Gastrocnemius medialis (tissue), 4 donors: ENCODE results near the gene SRP68. TPM values are rescaled to one million over a fixed set of nuclear protein-coding genes. Genes with fewer than 3 reads are reported as not detected.

Experiments used
- ATAC-seq, 2 donors: fragments of 150-250 bp; one replicate each; pipeline ENCODE4 v1.9.1; 2016
- DNase-seq, 2 donors: peaks; one replicate each; pipeline ENCODE4 v3.0.0-alpha.2; 2019
- H3K27ac ChIP-seq, 4 donors: fragments of 200-600 bp; sonication (generic); 1 replicate in 1 of 4; 2 replicates in 3 of 4; pipeline ENCODE4 v1.5.1; 2016 to 2018; ENCODE audit warnings: mild to moderate bottlenecking in 2 of 4, moderate library complexity in 1 of 4
- H3K27me3 ChIP-seq, 3 donors: fragments of 200-600 bp; sonication (generic) in 2 of 3; 1 replicate in 1 of 3; 2 replicates in 2 of 3; pipeline versions ENCODE4 v1.5.1 to v1.6.0; 2016 to 2019; ENCODE audit warnings: mild to moderate bottlenecking in 1 of 3, moderate library complexity in 1 of 3
- H3K36me3 ChIP-seq, 2 donors: fragments of 200-600 bp; sonication (generic) in 1 of 2; one replicate each; pipeline ENCODE4 v1.5.1; 2017 to 2018
- H3K4me1 ChIP-seq, 2 donors: fragments of 200-600 bp; sonication (generic) in 1 of 2; one replicate each; pipeline ENCODE4 v1.5.1; 2016 to 2017; ENCODE audit warnings: mild to moderate bottlenecking in 2 of 2
- H3K4me3 ChIP-seq, 4 donors: fragments of 200-600 bp; sonication (generic) in 3 of 4; 1 replicate in 1 of 4; 2 replicates in 3 of 4; pipeline ENCODE4 v1.5.1; 2016 to 2019; ENCODE audit warnings: mild to moderate bottlenecking in 2 of 4
- H3K9me3 ChIP-seq, 3 donors: fragments of 200-600 bp; sonication (generic) in 2 of 3; 1 replicate in 1 of 3; 2 replicates in 2 of 3; pipeline ENCODE4 v1.5.1; 2016 to 2019
- POLR2A ChIP-seq, 2 donors: fragments of 450-650 bp; IDR thresholded peaks; one replicate each; pipeline ENCODE4 v1.6.1; 2017; ENCODE audit warnings: antibody characterized with exemption in 2 of 2, mild to moderate bottlenecking in 2 of 2, moderate library complexity in 2 of 2
- in situ Hi-C, 4 donors: fragments of 200-750 bp; cut with MboI; loops; one replicate each; pipeline versions ENCODE4 v1.15.0 to v1.8.0; 2017; ENCODE audit warnings: low sequenced_read_pairs in 4 of 4
- intact Hi-C: fragments of 100-400 bp; cut with DNase I; formaldehyde crosslinking; loops from one replicate; pipeline ENCODE4 v1.15.1; 2023; ENCODE audit warnings: low total_unique reads
- total RNA-seq, 4 donors: library from RNA; depleted of rRNA; stranded (reverse); fragments of >200 nt; gene quantifications; one replicate each; pipeline versions ENCODE4 v1.1.0 to v1.2.3, GENCODE V29; 2016
- TF ChIP-seq, protein P1 (sequence below), 5 experiments: fragments of 450-650 bp in 3 of 5; fragments of 200-600 bp in 2 of 5; sonication (generic) in 2 of 5; IDR thresholded peaks in 4 of 5; conservative IDR thresholded peaks in 1 of 5; 1 replicate in 4 of 5; 2 replicates in 1 of 5; pipeline ENCODE4 v1.5.1; 2016 to 2019; ENCODE audit warnings: antibody characterized with exemption in 5 of 5, mild to moderate bottlenecking in 3 of 5, moderate library complexity in 3 of 5

The SRP68 gene
- total RNA-seq, 4 donors from 2014 or later, result 33.0 to 76.7 (median 66.7) TPM

DNA sequence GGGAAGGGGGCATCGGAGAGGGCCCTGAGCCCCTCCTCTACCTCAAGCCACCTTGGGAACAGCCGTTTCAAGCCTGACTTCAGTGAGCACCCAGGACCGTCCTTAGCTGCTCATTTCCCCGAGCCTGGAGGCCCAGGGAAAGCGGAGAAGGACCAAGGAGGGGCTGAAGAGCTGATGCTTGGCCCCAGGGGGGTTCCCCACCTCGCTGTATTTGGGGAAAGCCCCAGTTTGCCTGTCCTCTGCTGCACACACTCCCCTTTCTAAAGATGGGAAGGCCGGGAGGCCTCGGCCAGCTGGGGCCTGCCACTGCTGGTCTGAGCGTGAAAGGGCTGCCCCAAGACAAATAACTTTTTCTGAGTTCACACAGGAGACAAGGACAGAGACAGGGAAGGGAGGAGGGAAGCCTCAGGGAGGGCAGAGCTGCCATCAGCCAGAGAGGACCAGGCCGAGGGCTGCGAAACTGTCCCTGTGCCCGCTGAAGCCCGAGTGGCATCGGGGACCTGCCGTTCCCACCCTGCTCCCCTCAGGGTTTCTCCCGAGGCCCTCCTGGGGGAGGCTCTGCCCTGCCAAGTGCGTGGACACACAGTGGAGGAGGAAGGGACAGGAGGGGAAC is 18.3 kb upstream of the SRP68 start:
- intact Hi-C loops (no loop called here), in situ Hi-C loops (no loop called here)
- Histone ChIP-seq H3K9me3 (no peaks in the 10 kb centered on the region), H3K4me1 (no peaks in the 10 kb centered on the region), H3K27ac (no peak overlapping the region), H3K27me3 (no peaks in the 10 kb centered on the region), H3K4me3 (no peak overlapping the region), H3K36me3 (peaks cover 0 to 95% of the 10 kb centered on the region in 2 donors)
- no peak for TF ChIP-seq POLR2A (IDR thresholded peaks at IDR 0.05)
- TF ChIP-seq, protein P1, sequence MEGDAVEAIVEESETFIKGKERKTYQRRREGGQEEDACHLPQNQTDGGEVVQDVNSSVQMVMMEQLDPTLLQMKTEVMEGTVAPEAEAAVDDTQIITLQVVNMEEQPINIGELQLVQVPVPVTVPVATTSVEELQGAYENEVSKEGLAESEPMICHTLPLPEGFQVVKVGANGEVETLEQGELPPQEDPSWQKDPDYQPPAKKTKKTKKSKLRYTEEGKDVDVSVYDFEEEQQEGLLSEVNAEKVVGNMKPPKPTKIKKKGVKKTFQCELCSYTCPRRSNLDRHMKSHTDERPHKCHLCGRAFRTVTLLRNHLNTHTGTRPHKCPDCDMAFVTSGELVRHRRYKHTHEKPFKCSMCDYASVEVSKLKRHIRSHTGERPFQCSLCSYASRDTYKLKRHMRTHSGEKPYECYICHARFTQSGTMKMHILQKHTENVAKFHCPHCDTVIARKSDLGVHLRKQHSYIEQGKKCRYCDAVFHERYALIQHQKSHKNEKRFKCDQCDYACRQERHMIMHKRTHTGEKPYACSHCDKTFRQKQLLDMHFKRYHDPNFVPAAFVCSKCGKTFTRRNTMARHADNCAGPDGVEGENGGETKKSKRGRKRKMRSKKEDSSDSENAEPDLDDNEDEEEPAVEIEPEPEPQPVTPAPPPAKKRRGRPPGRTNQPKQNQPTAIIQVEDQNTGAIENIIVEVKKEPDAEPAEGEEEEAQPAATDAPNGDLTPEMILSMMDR (IDR thresholded peaks at IDR 0.05 in 4 of 5, conservative IDR thresholded peaks at IDR 0.05 in 1 of 5), result no peak
- DNase-seq (no peak), ATAC-seq (no peak)

DNA sequence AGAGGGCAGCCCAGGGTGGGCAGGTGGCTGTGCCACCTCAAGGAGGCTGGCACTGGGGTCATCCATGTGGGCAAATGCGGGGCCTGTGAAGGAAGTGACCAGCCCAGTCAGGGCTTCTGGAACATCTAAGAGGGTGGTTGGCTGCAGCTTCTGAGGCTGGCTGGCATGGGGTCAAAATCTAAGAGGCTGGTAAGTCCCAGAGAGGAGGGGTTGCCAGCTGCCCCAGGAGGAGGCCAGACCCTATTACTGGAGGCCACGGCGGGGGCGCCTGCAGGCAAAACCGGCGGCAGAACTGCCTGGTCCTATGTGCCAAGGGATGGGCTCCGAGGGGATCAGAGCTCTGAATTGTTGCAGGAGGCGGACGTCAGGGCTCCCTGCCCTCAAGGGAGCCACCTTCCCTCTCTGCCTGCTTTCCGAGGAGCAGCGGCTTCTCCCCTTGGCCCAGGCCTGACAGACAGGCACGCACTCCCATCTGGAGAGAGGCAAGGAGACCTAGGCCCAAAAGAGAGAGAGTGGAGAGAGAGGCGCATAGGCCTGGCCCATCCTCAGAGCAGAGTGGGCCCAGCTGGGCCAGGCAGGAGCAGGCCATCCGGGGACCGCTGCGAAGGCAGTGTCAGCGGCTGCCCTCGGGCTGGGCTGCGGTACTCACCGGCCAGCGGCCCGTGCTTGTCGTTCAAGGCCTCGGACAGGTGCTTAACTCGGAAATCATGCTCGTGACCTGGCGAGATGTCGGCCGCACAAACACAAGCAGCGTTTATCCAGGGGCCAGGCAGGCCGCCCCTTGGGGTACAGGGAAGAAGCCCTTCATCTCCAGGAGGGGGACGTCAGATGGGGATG is 17.6 kb upstream of the SRP68 start:
- in situ Hi-C loops, result no loop called here
- DNase-seq, result no peak
- TF ChIP-seq POLR2A (IDR thresholded peaks at IDR 0.05), result no peak
- TF ChIP-seq, protein P1 (IDR thresholded peaks at IDR 0.05 in 4 of 5, conservative IDR thresholded peaks at IDR 0.05 in 1 of 5), result no peak
- H3K9me3 ChIP-seq, result no peaks in the 10 kb centered on the region
- intact Hi-C loops, result no loop called here
- no peak for ATAC-seq
- H3K27me3 ChIP-seq, result no peaks in the 10 kb centered on the region
- H3K36me3 ChIP-seq, result peaks cover 0 to 96% of the 10 kb centered on the region in 2 donors
- H3K4me3 ChIP-seq, result no peak overlapping the region
- no peak overlapping the region for H3K27ac ChIP-seq
- no peaks in the 10 kb centered on the region for H3K4me1 ChIP-seq

DNA sequence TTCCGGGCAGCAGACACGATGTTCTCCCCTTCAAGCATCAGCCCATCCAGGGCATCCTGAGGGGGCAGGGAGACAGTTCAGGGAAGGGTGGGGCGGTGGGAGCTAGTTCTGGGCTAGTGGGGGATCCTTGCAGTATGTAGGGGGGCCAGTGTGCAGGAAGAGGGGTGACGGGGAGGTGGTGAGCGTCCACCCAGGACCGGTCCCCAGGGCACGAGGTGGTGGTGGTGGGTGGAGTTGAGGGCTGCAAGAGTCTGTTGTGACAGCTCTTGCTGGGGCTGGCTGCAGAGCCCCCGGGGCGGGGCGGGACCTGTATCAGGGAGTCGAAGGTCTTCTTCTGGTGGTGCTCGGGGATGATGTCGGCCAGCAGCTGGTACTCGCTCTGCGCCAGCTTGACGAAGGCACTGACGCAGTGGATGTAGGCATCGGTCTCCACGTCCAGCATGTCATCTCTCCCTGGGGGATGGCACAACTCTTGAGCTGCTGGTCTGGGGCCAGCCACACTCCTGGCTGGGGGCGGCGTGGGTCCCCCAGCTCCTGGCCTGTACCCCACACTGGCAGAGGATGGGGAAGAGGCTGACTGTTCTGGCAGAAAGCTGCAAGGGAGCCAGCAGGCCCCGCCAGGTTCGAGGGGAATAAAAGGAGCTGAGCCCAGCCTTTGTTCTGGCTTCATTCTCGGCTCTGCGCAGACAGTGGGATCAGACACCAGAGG is 16.7 kb upstream of the SRP68 start:
- ATAC-seq (no peak), DNase-seq (no peak)
- Histone ChIP-seq H3K36me3 (peaks cover 0 to 96% of the 10 kb centered on the region in 2 donors), H3K27ac (no peak overlapping the region), H3K27me3 (no peaks in the 10 kb centered on the region), H3K4me3 (no peak overlapping the region), H3K4me1 (no peaks in the 10 kb centered on the region), H3K9me3 (no peaks in the 10 kb centered on the region)
- TF ChIP-seq, protein P1 (IDR thresholded peaks at IDR 0.05 in 4 of 5, conservative IDR thresholded peaks at IDR 0.05 in 1 of 5), result no peak
- no peak for TF ChIP-seq POLR2A (IDR thresholded peaks at IDR 0.05)
- intact Hi-C loops (no loop called here), in situ Hi-C loops (no loop called here)

DNA sequence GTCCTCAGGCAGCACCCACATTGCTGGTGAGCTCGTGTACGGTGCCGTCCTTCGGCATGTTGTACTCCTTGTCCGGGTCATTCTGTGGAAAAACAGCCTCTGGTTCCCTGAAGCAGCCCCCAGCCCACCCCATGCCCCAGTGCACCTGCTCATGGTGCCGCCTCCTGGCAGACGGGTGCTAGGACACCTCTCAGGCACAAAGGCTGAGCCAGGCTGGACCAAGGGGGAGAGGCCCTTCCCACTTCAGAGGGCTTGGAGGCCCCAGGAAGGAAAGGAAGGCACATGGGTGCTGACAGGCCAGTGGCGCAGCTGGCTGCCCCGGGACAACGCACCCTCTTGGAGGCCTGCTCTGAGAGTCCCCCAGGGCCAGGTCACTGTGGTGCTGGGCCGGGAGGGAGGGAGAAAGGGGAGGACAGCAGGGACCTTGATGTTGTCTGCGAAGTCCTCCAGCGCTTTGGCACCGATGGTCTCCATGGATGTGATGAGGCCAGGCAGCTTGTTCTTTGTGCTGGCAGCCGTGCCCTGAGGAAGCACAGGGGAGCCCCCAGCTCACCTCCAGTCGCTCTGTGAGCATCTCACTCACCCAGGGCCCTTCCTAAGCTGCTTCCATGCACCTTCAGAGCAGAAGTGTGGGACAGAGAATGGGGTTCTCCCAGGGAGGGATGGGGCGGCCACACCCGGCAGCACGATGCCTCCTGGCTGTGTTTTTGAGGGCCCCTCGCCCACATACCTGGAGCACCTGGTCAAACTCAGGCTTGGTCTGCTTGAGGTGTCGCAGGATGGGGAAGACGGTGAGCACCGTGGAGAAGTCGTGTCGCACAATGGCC is 15.9 kb upstream of the SRP68 start:
- intact Hi-C loops, result no loop called here
- H3K4me1 ChIP-seq, result no peaks in the 10 kb centered on the region
- ATAC-seq, result no peak
- H3K36me3 ChIP-seq, result peaks cover 0 to 96% of the 10 kb centered on the region in 2 donors
- no peak for TF ChIP-seq POLR2A (IDR thresholded peaks at IDR 0.05)
- TF ChIP-seq, protein P1 (IDR thresholded peaks at IDR 0.05 in 4 of 5, conservative IDR thresholded peaks at IDR 0.05 in 1 of 5), result no peak
- in situ Hi-C loops, result no loop called here
- no peak overlapping the region for H3K27ac ChIP-seq
- no peaks in the 10 kb centered on the region for H3K9me3 ChIP-seq
- H3K4me3 ChIP-seq, result no peak overlapping the region
- DNase-seq, result no peak
- H3K27me3 ChIP-seq, result no peaks in the 10 kb centered on the region
